Loucy (cell line): ENCODE data around the gene LRRC47.

ENCODE experiments used
- H2AFZ ChIP-seq: fragments of 200-600 bp; sonication (generic); 2 replicates; pipeline ENCODE4 v1.6.0; 2016; ENCODE audit warnings: antibody characterized with exemption, mild to moderate bottlenecking, low read length, moderate library complexity
- H3F3A ChIP-seq: fragments of 200-600 bp; 2 replicates; pipeline ENCODE4 v1.6.0; 2016; ENCODE audit warnings: antibody characterized with exemption, low read depth, mild to moderate bottlenecking
- H3K27me3 ChIP-seq: fragments of 200-600 bp; sonication (generic); 2 replicates; pipeline ENCODE4 v1.6.1; 2014; ENCODE audit warnings: low read length, mild to moderate bottlenecking; ENCODE audit not compliant: insufficient read depth, poor library complexity, severe bottlenecking
- H3K36me3 ChIP-seq: fragments of 200-600 bp; sonication (generic); 2 replicates; pipeline ENCODE4 v1.6.1; 2016; ENCODE audit warnings: low read length; ENCODE audit not compliant: insufficient read depth
- H3K4me1 ChIP-seq: fragments of 200-600 bp; sonication (generic); 2 replicates; pipeline ENCODE4 v1.5.1; 2014; ENCODE audit warnings: low read length, mild to moderate bottlenecking; ENCODE audit not compliant: insufficient read depth, poor library complexity, severe bottlenecking
- H3K4me2 ChIP-seq: fragments of 200-600 bp; sonication (generic); 2 replicates; pipeline ENCODE4 v1.6.0; 2014; ENCODE audit warnings: antibody characterized with exemption, low read length, low read depth, mild to moderate bottlenecking; ENCODE audit not compliant: poor library complexity, severe bottlenecking
- H3K4me3 ChIP-seq: fragments of 200-600 bp; sonication (generic); 2 replicates; pipeline ENCODE4 v1.5.1; 2014; ENCODE audit warnings: low read length, mild to moderate bottlenecking, mixed read lengths; ENCODE audit not compliant: poor library complexity, severe bottlenecking
- H3K79me2 ChIP-seq: fragments of 200-600 bp; sonication (generic); 2 replicates; pipeline ENCODE4 v1.6.1; 2014; ENCODE audit warnings: low read length; ENCODE audit not compliant: insufficient read depth
- H3K9ac ChIP-seq: fragments of 200-600 bp; sonication (generic); 2 replicates; pipeline ENCODE4 v1.6.0; 2014; ENCODE audit warnings: mild to moderate bottlenecking, low read depth, low read length, moderate library complexity; ENCODE audit not compliant: poor library complexity, severe bottlenecking
- H3K9me2 ChIP-seq: fragments of 200-600 bp; sonication (generic); replicated peaks from 2 replicates; pipeline ENCODE4 v1.6.1; 2016; ENCODE audit warnings: low read depth, low read length, mixed read lengths
- H3K9me3 ChIP-seq: fragments of 200-600 bp; sonication (generic); 2 replicates; pipeline ENCODE4 v1.6.1; 2014; ENCODE audit warnings: mild to moderate bottlenecking, antibody characterized with exemption, low read length, low read depth; ENCODE audit not compliant: insufficient read depth
- H4K20me1 ChIP-seq: fragments of 200-600 bp; sonication (generic); 2 replicates; pipeline ENCODE4 v1.6.0; 2014; ENCODE audit warnings: antibody characterized with exemption, low read length, mild to moderate bottlenecking; ENCODE audit not compliant: insufficient read depth, poor library complexity, severe bottlenecking
- EZH2phosphoT487 ChIP-seq: fragments of 200-600 bp; IDR thresholded peaks from 2 replicates; pipeline ENCODE4 v1.6.1; 2018; ENCODE audit warnings: antibody characterized with exemption, mild to moderate bottlenecking, moderate library complexity, borderline replicate concordance
- TF ChIP-seq, protein P1 (sequence below): fragments of 200-600 bp; sonication (generic); conservative IDR thresholded peaks from 2 replicates; pipeline ENCODE4 v1.5.1; 2014; ENCODE audit warnings: mild to moderate bottlenecking, antibody characterized with exemption, low read length

Gene LRRC47

GRCh38 chr1:3779912-3780416 is 16.3 kb downstream of the LRRC47 start:
- Histone ChIP-seq H3K79me2 (no peaks in the 10 kb centered on the region), H4K20me1 (no peaks in the 10 kb centered on the region), H3K4me2 (no peak overlapping the region), H3K36me3 (peaks cover 60% of the 10 kb centered on the region; the same call in 1 of the 2 replicates), H3F3A (no peaks in the 10 kb centered on the region), H2AFZ (no peak overlapping the region), H3K4me1 (peaks cover 5% of the 10 kb centered on the region), H3K9ac (no peak overlapping the region), H3K9me3 (no peaks in the 10 kb centered on the region), H3K27me3 (no peaks in the 10 kb centered on the region), H3K4me3 (no peak overlapping the region), H3K9me2 (no peaks in the 10 kb centered on the region)
- no peak for TF ChIP-seq EZH2phosphoT487
- TF ChIP-seq, protein P1, sequence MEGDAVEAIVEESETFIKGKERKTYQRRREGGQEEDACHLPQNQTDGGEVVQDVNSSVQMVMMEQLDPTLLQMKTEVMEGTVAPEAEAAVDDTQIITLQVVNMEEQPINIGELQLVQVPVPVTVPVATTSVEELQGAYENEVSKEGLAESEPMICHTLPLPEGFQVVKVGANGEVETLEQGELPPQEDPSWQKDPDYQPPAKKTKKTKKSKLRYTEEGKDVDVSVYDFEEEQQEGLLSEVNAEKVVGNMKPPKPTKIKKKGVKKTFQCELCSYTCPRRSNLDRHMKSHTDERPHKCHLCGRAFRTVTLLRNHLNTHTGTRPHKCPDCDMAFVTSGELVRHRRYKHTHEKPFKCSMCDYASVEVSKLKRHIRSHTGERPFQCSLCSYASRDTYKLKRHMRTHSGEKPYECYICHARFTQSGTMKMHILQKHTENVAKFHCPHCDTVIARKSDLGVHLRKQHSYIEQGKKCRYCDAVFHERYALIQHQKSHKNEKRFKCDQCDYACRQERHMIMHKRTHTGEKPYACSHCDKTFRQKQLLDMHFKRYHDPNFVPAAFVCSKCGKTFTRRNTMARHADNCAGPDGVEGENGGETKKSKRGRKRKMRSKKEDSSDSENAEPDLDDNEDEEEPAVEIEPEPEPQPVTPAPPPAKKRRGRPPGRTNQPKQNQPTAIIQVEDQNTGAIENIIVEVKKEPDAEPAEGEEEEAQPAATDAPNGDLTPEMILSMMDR: no peak

GRCh38 chr1:3779265-3779911 is 16.9 kb downstream of the LRRC47 start:
- H3K9me3 ChIP-seq: no peaks in the 10 kb centered on the region
- H3K4me3 ChIP-seq: no peak overlapping the region
- H3K9me2 ChIP-seq: no peaks in the 10 kb centered on the region
- H3K9ac ChIP-seq: no peak overlapping the region
- H3F3A ChIP-seq: no peaks in the 10 kb centered on the region
- TF ChIP-seq, protein P1: no peak
- no peak for TF ChIP-seq EZH2phosphoT487
- peaks cover 55% of the 10 kb centered on the region; the same call in 1 of the 2 replicates for H3K36me3 ChIP-seq
- H2AFZ ChIP-seq: no peak overlapping the region
- H3K4me1 ChIP-seq: peaks cover 5% of the 10 kb centered on the region
- no peaks in the 10 kb centered on the region for H4K20me1 ChIP-seq
- no peaks in the 10 kb centered on the region for H3K27me3 ChIP-seq
- no peak overlapping the region for H3K4me2 ChIP-seq
- no peaks in the 10 kb centered on the region for H3K79me2 ChIP-seq

DNA sequence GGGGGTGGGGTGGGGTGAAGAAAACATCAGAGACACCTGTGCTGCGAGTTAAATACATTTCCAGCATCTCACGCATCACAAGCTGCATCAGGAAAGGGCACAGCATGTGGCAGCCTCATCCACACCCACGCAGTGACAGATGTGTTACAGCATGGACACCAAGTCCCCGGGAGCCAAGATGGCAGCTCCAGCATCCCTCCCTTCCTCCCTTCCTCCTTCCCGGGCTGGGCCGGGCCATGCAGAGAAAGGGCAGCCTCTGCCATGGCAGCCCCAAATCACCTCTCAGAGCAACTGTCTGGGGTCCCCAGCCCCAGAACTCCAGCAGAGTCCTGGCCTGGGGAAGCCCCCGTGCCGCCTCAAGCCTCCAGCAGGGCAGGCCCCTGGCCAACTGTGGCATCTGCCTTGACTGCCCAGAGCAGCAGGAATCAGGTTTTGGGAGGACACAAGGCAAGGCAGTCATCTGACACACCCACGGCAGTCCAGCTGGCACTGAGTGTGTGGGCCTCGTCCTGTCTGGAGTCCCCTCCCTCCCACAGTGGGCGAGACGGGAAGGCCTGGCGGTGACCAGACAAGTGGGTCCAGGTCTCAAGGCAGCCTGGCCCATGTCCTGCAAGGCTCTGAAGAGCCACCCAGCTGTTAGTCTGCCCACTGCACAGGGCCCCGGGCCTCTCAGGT is 17.6 kb downstream of the LRRC47 start:
- Histone ChIP-seq H3K9me3 (no peaks in the 10 kb centered on the region), H3K4me1 (peaks cover 5% of the 10 kb centered on the region), H3K4me2 (no peak overlapping the region), H3K36me3 (peaks cover 48% of the 10 kb centered on the region; the same call in 1 of the 2 replicates), H3K4me3 (no peak overlapping the region), H2AFZ (no peak overlapping the region), H3F3A (no peaks in the 10 kb centered on the region), H3K9ac (no peak overlapping the region), H3K9me2 (no peaks in the 10 kb centered on the region), H4K20me1 (no peaks in the 10 kb centered on the region), H3K27me3 (no peaks in the 10 kb centered on the region), H3K79me2 (no peaks in the 10 kb centered on the region)
- TF ChIP-seq, protein P1: no peak
- TF ChIP-seq EZH2phosphoT487: no peak
